Activated CD8-positive, alpha-beta memory T cell treated with anti-CD3 and anti-CD28 coated beads, Interleukin-2, amount 50 U/mL, for 4 hours (primary cell): ENCODE measurements around the gene PODNL1.

Experiments used
- DNase-seq: peaks from one replicate; pipeline ENCODE4 v3.0.0-alpha.2; 2020

Gene PODNL1

GRCh38 chr19:13887517-13887916 is 50.7 kb downstream of the PODNL1 start:
- DNase-seq, result no peak

DNA sequence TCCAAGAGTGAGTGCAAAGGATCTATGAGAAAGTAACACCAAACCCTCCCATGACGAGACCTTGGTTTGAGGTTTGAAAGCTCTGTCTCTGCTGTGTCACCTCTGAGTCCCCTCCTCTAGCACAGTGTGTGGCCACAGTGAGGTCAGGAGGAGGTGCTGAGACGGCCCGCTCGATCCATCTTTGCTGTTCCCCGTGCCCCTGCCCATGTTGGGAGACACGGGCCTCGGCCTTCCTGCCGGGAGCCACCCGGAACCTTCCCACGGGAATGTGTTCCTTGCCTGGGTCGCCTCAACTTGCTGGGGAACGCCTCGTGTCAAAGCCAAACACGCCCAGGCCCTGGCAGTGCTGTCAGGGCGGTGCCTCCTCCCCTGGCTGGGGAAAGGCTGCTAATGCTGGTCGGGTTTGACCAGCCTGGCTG is 51.2 kb downstream of the PODNL1 start:
- no peak for DNase-seq

GRCh38 chr19:13885826-13886365 is 52.3 kb downstream of the PODNL1 start:
- DNase-seq, result no peak

- no peak for DNase-seq
These were observed 53.3 kb downstream of the PODNL1 start for GRCh38 chr19:13884726-13885591.

GRCh38 chr19:13883516-13884064 is 54.6 kb downstream of the PODNL1 start:
- DNase-seq, result no peak

DNA sequence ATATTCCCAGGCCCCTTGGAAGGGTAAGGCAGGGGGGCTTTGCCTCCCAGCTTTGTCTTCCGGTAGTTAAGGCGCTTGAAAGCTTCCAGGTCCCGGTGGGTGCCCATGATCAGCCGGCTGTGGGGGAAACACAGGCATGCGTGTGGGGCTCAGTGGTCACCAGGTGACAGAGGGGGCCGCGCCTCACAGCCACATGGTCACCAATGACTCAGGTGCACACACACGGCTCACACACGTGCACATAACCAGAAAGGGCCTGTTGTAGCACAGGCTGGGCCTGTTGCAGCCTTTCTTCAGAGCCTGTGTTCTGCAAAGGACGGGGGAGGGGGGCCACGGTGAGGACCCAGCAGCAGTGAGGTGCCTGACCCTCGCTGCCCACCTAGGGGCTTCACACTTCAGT is 55.4 kb downstream of the PODNL1 start:
- DNase-seq, result no peak

- no peak for DNase-seq
These were observed 55.8 kb downstream of the PODNL1 start for GRCh38 chr19:13882419-13882795.

GRCh38 chr19:13881692-13882418 is 56.4 kb downstream of the PODNL1 start:
- DNase-seq, result no peak

DNA sequence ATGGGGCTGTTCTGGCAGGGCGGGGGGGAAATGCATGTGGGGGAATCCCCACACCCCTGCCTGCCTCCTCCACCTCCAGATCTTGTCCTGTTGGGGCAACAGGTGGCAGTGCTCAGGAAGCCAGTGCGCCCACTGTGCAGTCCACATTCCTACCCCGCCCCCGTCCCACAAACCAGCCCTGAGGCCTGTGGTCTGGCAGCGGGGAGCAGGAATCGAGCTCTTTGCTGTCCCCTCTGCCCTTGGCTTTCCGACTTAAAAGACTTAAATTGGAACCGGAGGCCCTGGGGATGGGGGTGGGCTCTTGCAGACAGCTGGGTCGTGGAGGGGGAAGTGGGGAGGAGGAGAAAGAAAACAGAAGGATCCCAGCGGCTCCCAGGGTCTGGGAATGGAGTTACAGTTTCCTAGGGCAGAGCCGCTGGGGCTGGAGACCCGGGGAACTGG is 56.9 kb downstream of the PODNL1 start:
- DNase-seq, result no peak
